NB4 (cell line): ENCODE measurements around the gene CDPF1.

ENCODE experiments used
- MYC ChIP-seq: IDR thresholded peaks from 2 replicates; pipeline ENCODE4 v1.6.1; 2011; ENCODE audit warnings: low read depth, low read length
- POLR2A ChIP-seq: IDR thresholded peaks from 2 replicates; pipeline ENCODE4 v1.6.1; 2011; ENCODE audit warnings: mild to moderate bottlenecking; ENCODE audit not compliant: insufficient read length; ENCODE audit errors: extremely low read depth
- TF ChIP-seq, protein P1 (sequence below): IDR thresholded peaks from one replicate; pipeline ENCODE4 v1.5.1; 2012; ENCODE audit warnings: low read depth, low read length

DNA sequence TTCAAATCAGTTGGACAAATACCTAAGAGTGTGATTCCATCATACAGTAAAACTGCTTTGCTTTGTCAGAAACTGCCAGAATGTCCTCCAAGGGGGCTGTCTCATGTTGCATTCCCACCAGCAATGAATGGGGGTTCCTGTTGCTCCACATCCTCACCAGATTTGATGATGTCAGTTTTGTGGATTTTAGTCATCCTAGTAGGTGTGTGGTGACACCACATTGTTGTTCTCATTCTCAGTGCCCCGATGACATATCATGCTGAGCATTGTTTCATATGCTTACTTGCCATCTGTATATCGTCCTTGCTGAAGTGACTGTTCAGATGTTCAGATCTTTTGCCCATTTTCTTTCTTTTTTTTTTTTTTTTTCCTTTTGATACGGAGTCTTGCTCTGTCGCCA, 37.0 kb downstream of the CDPF1 start:
- TF ChIP-seq, protein P1, sequence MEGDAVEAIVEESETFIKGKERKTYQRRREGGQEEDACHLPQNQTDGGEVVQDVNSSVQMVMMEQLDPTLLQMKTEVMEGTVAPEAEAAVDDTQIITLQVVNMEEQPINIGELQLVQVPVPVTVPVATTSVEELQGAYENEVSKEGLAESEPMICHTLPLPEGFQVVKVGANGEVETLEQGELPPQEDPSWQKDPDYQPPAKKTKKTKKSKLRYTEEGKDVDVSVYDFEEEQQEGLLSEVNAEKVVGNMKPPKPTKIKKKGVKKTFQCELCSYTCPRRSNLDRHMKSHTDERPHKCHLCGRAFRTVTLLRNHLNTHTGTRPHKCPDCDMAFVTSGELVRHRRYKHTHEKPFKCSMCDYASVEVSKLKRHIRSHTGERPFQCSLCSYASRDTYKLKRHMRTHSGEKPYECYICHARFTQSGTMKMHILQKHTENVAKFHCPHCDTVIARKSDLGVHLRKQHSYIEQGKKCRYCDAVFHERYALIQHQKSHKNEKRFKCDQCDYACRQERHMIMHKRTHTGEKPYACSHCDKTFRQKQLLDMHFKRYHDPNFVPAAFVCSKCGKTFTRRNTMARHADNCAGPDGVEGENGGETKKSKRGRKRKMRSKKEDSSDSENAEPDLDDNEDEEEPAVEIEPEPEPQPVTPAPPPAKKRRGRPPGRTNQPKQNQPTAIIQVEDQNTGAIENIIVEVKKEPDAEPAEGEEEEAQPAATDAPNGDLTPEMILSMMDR: no peak
- no peak for TF ChIP-seq POLR2A
- TF ChIP-seq MYC: no peak
